Parathyroid adenoma (tissue), 2 donors: Measurements from ENCODE around the gene KRTAP10-4.

Experiments
- H2AFZ ChIP-seq: fragments of 300-600 bp; sonication (generic); one replicate; pipeline ENCODE4 v1.7.0; 2017; ENCODE audit warnings: antibody characterized with exemption, mild to moderate bottlenecking
- H3K27ac ChIP-seq: fragments of 300-600 bp; sonication (generic); one replicate; pipeline ENCODE4 v1.7.0; 2017
- H3K27me3 ChIP-seq: fragments of 300-600 bp; sonication (generic); one replicate; pipeline ENCODE4 v1.7.0; 2017; ENCODE audit warnings: low read length; ENCODE audit not compliant: control insufficient read depth, insufficient read depth
- H3K36me3 ChIP-seq: fragments of 300-600 bp; sonication (generic); one replicate; pipeline ENCODE4 v1.7.0; 2017; ENCODE audit warnings: low read length; ENCODE audit not compliant: control insufficient read depth, insufficient read depth
- H3K4me1 ChIP-seq: fragments of 300-600 bp; sonication (generic); one replicate; pipeline ENCODE4 v1.7.0; 2017; ENCODE audit warnings: control low read depth
- H3K4me2 ChIP-seq: fragments of 300-600 bp; sonication (generic); one replicate; pipeline ENCODE4 v1.7.0; 2017; ENCODE audit warnings: low read length
- H3K4me3 ChIP-seq: fragments of 300-600 bp; sonication (generic); one replicate; pipeline ENCODE4 v1.7.0; 2017; ENCODE audit warnings: low read depth, low read length
- H3K79me2 ChIP-seq: fragments of 300-600 bp; sonication (generic); one replicate; pipeline ENCODE4 v1.7.0; 2017; ENCODE audit warnings: control low read depth
- H3K9ac ChIP-seq: fragments of 300-600 bp; sonication (generic); one replicate; pipeline ENCODE4 v1.7.0; 2017; ENCODE audit warnings: mild to moderate bottlenecking
- H3K9me3 ChIP-seq: fragments of 300-600 bp; sonication (generic); one replicate; pipeline ENCODE4 v1.7.0; 2017; ENCODE audit warnings: low read length; ENCODE audit not compliant: control insufficient read depth
- CTCF ChIP-seq: fragments of 300-600 bp; sonication (generic); IDR thresholded peaks from one replicate; pipeline ENCODE4 v1.7.0; 2017; ENCODE audit warnings: antibody characterized with exemption, mild to moderate bottlenecking
- donor health status: primary hyperparathyroidism.

The KRTAP10-4 gene

GRCh38 chr21:44574457-44575306 lies 1.2 kb downstream of the KRTAP10-4 start:
- H3K4me2 ChIP-seq = no peak overlapping the region
- H3K36me3 ChIP-seq = no peaks in the 10 kb centered on the region
- H3K9me3 ChIP-seq = no peaks in the 10 kb centered on the region
- no peak overlapping the region for H3K27ac ChIP-seq
- no peak for TF ChIP-seq CTCF
- H3K79me2 ChIP-seq = no peaks in the 10 kb centered on the region
- H3K9ac ChIP-seq = no peak overlapping the region
- no peaks in the 10 kb centered on the region for H3K4me1 ChIP-seq
- no peak overlapping the region for H3K4me3 ChIP-seq
- H2AFZ ChIP-seq = no peak overlapping the region
- H3K27me3 ChIP-seq = no peaks in the 10 kb centered on the region

- H3K4me1 ChIP-seq = no peaks in the 10 kb centered on the region
- no peak overlapping the region for H3K9ac ChIP-seq
- H3K27me3 ChIP-seq = no peaks in the 10 kb centered on the region
- no peak overlapping the region for H3K27ac ChIP-seq
- no peaks in the 10 kb centered on the region for H3K9me3 ChIP-seq
- no peaks in the 10 kb centered on the region for H3K36me3 ChIP-seq
- no peak overlapping the region for H2AFZ ChIP-seq
- H3K4me2 ChIP-seq = no peak overlapping the region
- TF ChIP-seq CTCF = no peak
- H3K79me2 ChIP-seq = no peaks in the 10 kb centered on the region
- no peak overlapping the region for H3K4me3 ChIP-seq
Observed at GRCh38 chr21:44575307-44576024, 1.9 kb downstream of the KRTAP10-4 start.

- no peak overlapping the region for H3K4me2 ChIP-seq
Observed at GRCh38 chr21:44576025-44576420, 2.5 kb downstream of the KRTAP10-4 start.

GRCh38 chr21:44578371-44579055 lies 5.0 kb downstream of the KRTAP10-4 start:
- no peaks in the 10 kb centered on the region for H3K36me3 ChIP-seq
- no peaks in the 10 kb centered on the region for H3K27me3 ChIP-seq
- H3K79me2 ChIP-seq = no peaks in the 10 kb centered on the region
- no peak overlapping the region for H2AFZ ChIP-seq
- H3K4me2 ChIP-seq = no peak overlapping the region
- no peaks in the 10 kb centered on the region for H3K4me1 ChIP-seq
- no peak for TF ChIP-seq CTCF
- no peaks in the 10 kb centered on the region for H3K9me3 ChIP-seq
- no peak overlapping the region for H3K4me3 ChIP-seq
- H3K9ac ChIP-seq = no peak overlapping the region
- no peak overlapping the region for H3K27ac ChIP-seq

More at GRCh38 chr21:44576025-44576420, 2.5 kb downstream of the KRTAP10-4 start:
- Histone ChIP-seq H3K4me3 (no peak overlapping the region), H3K4me1 (no peaks in the 10 kb centered on the region), H3K27ac (no peak overlapping the region), H3K27me3 (no peaks in the 10 kb centered on the region), H2AFZ (no peak overlapping the region), H3K36me3 (no peaks in the 10 kb centered on the region), H3K79me2 (no peaks in the 10 kb centered on the region), H3K9ac (no peak overlapping the region), H3K9me3 (no peaks in the 10 kb centered on the region)
- TF ChIP-seq CTCF = no peak
